Mucosa of descending colon (tissue), 3 donors: ENCODE data around the gene VCPKMT. TPM values are rescaled to one million over a fixed set of nuclear protein-coding genes. Genes with fewer than 3 reads are reported as not detected.

Experiments used
- ATAC-seq: fragments of 200-7000 bp; cut with Tn5 transposase; one replicate; pipeline ENCODE4 v1.9.1; 2020; ENCODE audit warnings: mild to moderate bottlenecking, moderate library complexity
- DNase-seq, 3 donors: peaks; one replicate each; pipeline ENCODE4 v3.0.0-alpha.2; 2020
- H3K36me3 ChIP-seq: fragments of 200-600 bp; one replicate; pipeline ENCODE4 v1.8.0; 2021; ENCODE audit warnings: low read depth, mild to moderate bottlenecking
- H3K4me1 ChIP-seq: fragments of 200-600 bp; one replicate; pipeline ENCODE4 v1.8.0; 2021; ENCODE audit warnings: low read depth, mild to moderate bottlenecking
- H3K4me3 ChIP-seq: fragments of 200-600 bp; one replicate; pipeline ENCODE4 v1.8.0; 2021; ENCODE audit warnings: mild to moderate bottlenecking
- H3K9me3 ChIP-seq: fragments of 200-600 bp; one replicate; pipeline ENCODE4 v1.8.0; 2021; ENCODE audit warnings: mild to moderate bottlenecking
- CTCF ChIP-seq: fragments of 200-600 bp; IDR thresholded peaks from one replicate; pipeline ENCODE4 v1.8.0; 2022; ENCODE audit warnings: antibody characterized with exemption, mild to moderate bottlenecking
- intact Hi-C, 2 donors: fragments of 100-400 bp; cut with DNase I in 1 of 2; cut with micrococcal nuclease in 1 of 2; formaldehyde crosslinking; loops; one replicate each; pipeline versions ENCODE4 v1.11.0 to v1.11.1; 2022; cut with DNase I, micrococcal nuclease
- long read RNA-seq, 2 donors: library from polyadenylated mRNA; unstranded; transcript quantifications; one replicate each; pipeline ENCODE4 v2.0.0, GENCODE V29; 2019 to 2021
- total RNA-seq, 3 donors: library from RNA; stranded (reverse); fragmentation: NEBNext Ultra II Directional in 2 of 3; extraction: Animal tissue kit (Norgen Biotek cat#: 25700) in 2 of 3; gene quantifications; one replicate each; pipeline versions ENCODE4 v1.2.1 to v1.2.4, GENCODE V29; 2021 to 2023
- donor health status: DM: no; HTN: no; CAD: no; lungs with moderate emphysema.
- donor health status: DM: no; HTN: no; CAD: no.
- donor health status: DM: no; HTN: yes; CAD: no.

VCPKMT gene
- total RNA-seq, result 1 to 10 TPM; 5.9 to 8.9 (median 6.9) TPM
- long read RNA-seq, donor 1, partial matches to known transcripts, result 0 of 9 reads
- long read RNA-seq, donor 1, other reads (novel, unspliced or antisense), result 5 of 9 reads
- long read RNA-seq, donor 2, partial matches to known transcripts, result 0 of 4 reads
- long read RNA-seq, donor 2, other reads (novel, unspliced or antisense), result 4 of 4 reads

DNA sequence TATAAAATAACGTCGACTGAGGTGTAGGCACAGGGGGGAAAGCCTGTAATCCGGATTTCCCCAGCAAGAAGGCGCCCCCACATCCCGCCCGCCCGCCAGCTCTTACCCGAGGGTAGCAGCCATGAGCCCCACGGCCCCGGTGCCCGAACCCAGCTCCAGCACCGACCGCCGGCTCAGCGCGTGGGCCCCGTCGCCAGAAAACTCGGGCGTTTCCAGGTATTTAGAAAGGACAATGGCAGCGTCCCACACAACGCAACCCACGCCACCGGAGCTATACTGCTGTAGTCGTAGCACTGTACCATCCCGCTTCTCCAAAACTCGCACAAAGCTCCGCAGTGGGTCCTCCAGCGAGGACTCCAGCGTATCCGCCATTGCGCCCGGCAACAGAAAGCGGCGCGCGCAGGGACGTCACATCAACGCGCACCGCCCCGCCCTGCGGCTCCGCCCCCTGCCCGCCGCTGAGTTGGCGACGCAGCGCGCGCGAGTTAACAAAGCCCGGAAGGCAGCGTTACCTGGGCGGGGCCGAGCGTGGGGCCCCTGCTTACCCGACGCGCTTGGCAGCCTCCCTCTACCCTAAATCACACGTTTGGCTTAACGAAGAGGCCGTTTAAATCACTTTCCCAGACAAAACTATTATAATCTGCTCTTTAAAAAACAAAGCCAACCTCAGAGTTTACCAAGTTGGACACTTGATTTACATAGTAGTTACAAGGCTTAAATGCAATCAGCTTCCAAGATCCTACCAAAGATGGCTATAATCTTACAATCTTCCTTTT, at the start of gene VCPKMT:
Gene VCPKMT (minus strand): TSS at position 392 of the 776 bp plus-strand sequence. CDS start 20 bp downstream, at position 372.
- H3K9me3 ChIP-seq, result no peaks in the 10 kb centered on the region
- peaks cover 3% of the 10 kb centered on the region for H3K36me3 ChIP-seq
- peak within 1 kb of the TSS; percentile 59 for H3K4me3 ChIP-seq
- ATAC-seq (peak; percentile 100), DNase-seq (peak; percentile 97)
- H3K4me1 ChIP-seq, result peaks cover 20% of the 10 kb centered on the region
- intact Hi-C loops, result no loop called here
- no peak for TF ChIP-seq CTCF

- no peak for DNase-seq
- Histone ChIP-seq H3K4me1 (no peaks in the 10 kb centered on the region), H3K9me3 (no peaks in the 10 kb centered on the region), H3K4me3 (no peak overlapping the region), H3K36me3 (no peaks in the 10 kb centered on the region)
- no peak for TF ChIP-seq CTCF
- ATAC-seq, result no peak
- intact Hi-C loops, result no loop called here
These were observed 39.7 kb upstream of the VCPKMT start for GRCh38 chr14:50156111-50156510.

DNA sequence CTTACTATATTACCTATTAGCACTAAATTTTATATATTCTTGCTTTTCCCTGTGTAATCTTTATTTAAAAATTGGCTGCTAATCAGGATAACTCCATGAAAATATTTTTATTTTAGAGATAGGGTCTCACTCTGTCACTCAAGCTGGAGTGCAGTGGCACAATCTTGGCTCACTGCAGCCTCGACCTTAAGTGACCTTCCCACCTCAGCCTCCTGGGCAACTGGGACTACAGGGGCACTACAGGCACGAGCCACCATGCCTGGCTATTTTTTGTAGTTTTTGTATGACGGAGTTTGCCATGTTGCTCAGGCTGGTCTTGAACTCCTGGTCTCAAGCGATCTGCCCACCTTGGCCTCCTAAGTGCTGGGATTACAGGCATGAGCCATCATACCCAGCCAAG, 32.4 kb upstream of the VCPKMT start:
- peaks cover 4% of the 10 kb centered on the region for H3K36me3 ChIP-seq

DNA sequence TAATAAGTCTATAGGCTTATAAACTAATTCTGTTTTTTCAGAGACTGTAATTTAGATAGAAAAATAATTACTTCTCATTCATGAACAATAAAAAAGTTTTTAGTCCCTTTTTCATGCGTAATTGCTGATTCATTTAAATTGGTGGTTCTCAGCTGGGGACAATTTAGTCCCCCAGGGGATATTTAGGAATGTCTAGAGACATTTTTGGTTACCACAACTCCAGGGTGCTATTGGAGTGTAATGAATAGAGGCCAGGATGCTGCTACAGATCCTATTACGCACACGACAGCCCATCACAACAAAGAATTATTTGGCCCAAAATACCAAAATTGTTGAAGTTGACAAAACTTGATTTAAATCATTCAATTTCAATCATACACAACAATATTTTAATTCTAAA, 22.8 kb upstream of the VCPKMT start:
- intact Hi-C loops, result no loop called here
- no peaks in the 10 kb centered on the region for H3K36me3 ChIP-seq
- H3K9me3 ChIP-seq, result no peaks in the 10 kb centered on the region
- DNase-seq, result no peak
- H3K4me1 ChIP-seq, result no peaks in the 10 kb centered on the region
- H3K4me3 ChIP-seq, result no peak overlapping the region
- ATAC-seq, result no peak
- TF ChIP-seq CTCF, result no peak

More for the DNA sequence above, 32.4 kb upstream of the VCPKMT start:
- TF ChIP-seq CTCF, result no peak
- ATAC-seq (no peak), DNase-seq (no peak)
- Histone ChIP-seq H3K4me1 (no peaks in the 10 kb centered on the region), H3K9me3 (no peaks in the 10 kb centered on the region), H3K4me3 (no peak overlapping the region)
- intact Hi-C loops, result no loop called here

DNA sequence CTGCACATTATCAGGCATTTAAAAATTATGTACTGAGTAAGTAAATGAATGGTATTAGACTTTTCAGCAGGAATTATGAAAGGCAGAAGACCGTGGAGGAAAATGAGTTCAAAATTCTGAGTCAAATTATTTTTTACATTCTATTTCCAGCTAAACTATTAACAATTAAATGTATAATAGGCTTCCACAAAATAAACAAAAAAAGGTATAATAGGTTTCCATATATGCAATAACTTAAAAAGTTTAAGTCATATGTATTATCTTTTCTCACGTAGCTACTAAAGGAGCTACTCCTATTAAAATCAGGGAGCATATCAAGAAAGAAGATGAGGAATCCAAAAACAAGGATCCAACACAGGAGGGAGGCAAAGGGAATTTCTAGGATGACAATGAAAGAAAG, 11.4 kb upstream of the VCPKMT start:
- H3K36me3 ChIP-seq, result no peaks in the 10 kb centered on the region
- DNase-seq, result no peak
- TF ChIP-seq CTCF, result no peak
- H3K4me3 ChIP-seq, result no peak overlapping the region
- ATAC-seq, result no peak
- H3K9me3 ChIP-seq, result no peaks in the 10 kb centered on the region
- intact Hi-C loops, result no loop called here
- no peaks in the 10 kb centered on the region for H3K4me1 ChIP-seq
